T-helper 1 cell treated with Interleukin-12 subunit alpha and Interleukin-12 subunit beta and Interleukin-4 antibody, amounts not matched to agents 30 μg/mL and 1 μg/mL, for 36 hours (primary cell): Measurements from ENCODE around the gene OPA3.
A peak's percentile ranks its signal among the peaks of the same experiment; 100 is the strongest.
"Not testable (repeated sequence)": the region's sequence is repeated elsewhere in the genome, so short reads cannot be mapped to it uniquely, and the experiment has no call there.

Source experiments
- H3K27ac Mint-ChIP-seq: one replicate; pipeline ENCODE4 v1.8.0; 2021; ENCODE audit warnings: mild to moderate bottlenecking, mixed read lengths
- H3K27me3 Mint-ChIP-seq: one replicate; pipeline ENCODE4 v1.8.0; 2021; ENCODE audit warnings: low read depth, mixed read lengths
- H3K36me3 Mint-ChIP-seq: one replicate; pipeline ENCODE4 v1.8.0; 2021; ENCODE audit warnings: low read depth, mixed read lengths
- H3K4me1 Mint-ChIP-seq: one replicate; pipeline ENCODE4 v1.8.0; 2021; ENCODE audit warnings: low read depth, mixed read lengths
- H3K4me3 Mint-ChIP-seq: one replicate; pipeline ENCODE4 v1.8.0; 2021; ENCODE audit warnings: mild to moderate bottlenecking, moderate library complexity, mixed read lengths
- H3K9me3 Mint-ChIP-seq: one replicate; pipeline ENCODE4 v1.8.0; 2021; ENCODE audit warnings: mixed read lengths

OPA3 gene

GRCh38 chr19:45584332-45585157 is at the start of gene OPA3:
TSS of gene OPA3 (minus strand) at chr19:45584802. CDS start at chr19:45584764, 38 bp downstream.
- Mint-ChIP-seq H3K27ac (peak within 1 kb of the TSS; percentile 98), H3K36me3 (peaks cover 7% of the 10 kb centered on the region), H3K4me1 (peaks cover 25% of the 10 kb centered on the region), H3K4me3 (peak within 1 kb of the TSS; percentile 91), H3K9me3 (no peaks in the 10 kb centered on the region), H3K27me3 (no peaks in the 10 kb centered on the region)

GRCh38 chr19:45632468-45633196 is 48.0 kb upstream of the OPA3 start:
- Mint-ChIP-seq H3K36me3 (peaks cover 15% of the 10 kb centered on the region), H3K4me3 (no peak overlapping the region), H3K27me3 (no peaks in the 10 kb centered on the region), H3K4me1 (peaks cover 6% of the 10 kb centered on the region), H3K27ac (peak overlapping the region; percentile 36), H3K9me3 (no peaks in the 10 kb centered on the region)

GRCh38 chr19:45630463-45630862 is 45.9 kb upstream of the OPA3 start:
- no peak overlapping the region for H3K4me3 Mint-ChIP-seq
- no peaks in the 10 kb centered on the region for H3K9me3 Mint-ChIP-seq
- no peak overlapping the region for H3K27ac Mint-ChIP-seq
- H3K27me3 Mint-ChIP-seq = no peaks in the 10 kb centered on the region
- peaks cover 27% of the 10 kb centered on the region for H3K36me3 Mint-ChIP-seq
- peaks cover 7% of the 10 kb centered on the region for H3K4me1 Mint-ChIP-seq

- H3K27ac Mint-ChIP-seq = no peak overlapping the region
- peaks cover 8% of the 10 kb centered on the region for H3K4me1 Mint-ChIP-seq
- peaks cover 31% of the 10 kb centered on the region for H3K36me3 Mint-ChIP-seq
- no peaks in the 10 kb centered on the region for H3K27me3 Mint-ChIP-seq
- no peak overlapping the region for H3K4me3 Mint-ChIP-seq
- H3K9me3 Mint-ChIP-seq = no peaks in the 10 kb centered on the region
Observed at GRCh38 chr19:45629704-45630103, 45.1 kb upstream of the OPA3 start.

GRCh38 chr19:45628219-45628618 is 43.6 kb upstream of the OPA3 start:
- H3K4me1 Mint-ChIP-seq, H3K4me3 Mint-ChIP-seq, H3K9me3 Mint-ChIP-seq, H3K27ac Mint-ChIP-seq, H3K27me3 Mint-ChIP-seq: not testable (repeated sequence)
- peaks cover 38% of the 10 kb centered on the region for H3K36me3 Mint-ChIP-seq

GRCh38 chr19:45623984-45624383 is 39.4 kb upstream of the OPA3 start:
- Mint-ChIP-seq H3K4me3 (no peak overlapping the region), H3K9me3 (no peaks in the 10 kb centered on the region), H3K4me1 (peaks cover 2% of the 10 kb centered on the region), H3K27ac (no peak overlapping the region), H3K27me3 (no peaks in the 10 kb centered on the region), H3K36me3 (peaks cover 46% of the 10 kb centered on the region)

- Mint-ChIP-seq H3K27me3 (no peaks in the 10 kb centered on the region), H3K36me3 (peaks cover 43% of the 10 kb centered on the region), H3K27ac (no peak overlapping the region), H3K4me1 (peaks cover 2% of the 10 kb centered on the region), H3K9me3 (no peaks in the 10 kb centered on the region), H3K4me3 (no peak overlapping the region)
Observed at GRCh38 chr19:45621976-45622503, 37.4 kb upstream of the OPA3 start.

- Mint-ChIP-seq H3K4me3 (no peak overlapping the region), H3K36me3 (peaks cover 43% of the 10 kb centered on the region), H3K9me3 (no peaks in the 10 kb centered on the region), H3K4me1 (peaks cover 2% of the 10 kb centered on the region), H3K27me3 (no peaks in the 10 kb centered on the region), H3K27ac (no peak overlapping the region)
Observed at GRCh38 chr19:45621389-45621788, 36.8 kb upstream of the OPA3 start.

GRCh38 chr19:45616704-45617017 is 32.1 kb upstream of the OPA3 start:
- Mint-ChIP-seq H3K4me3 (no peak overlapping the region), H3K27ac (no peak overlapping the region), H3K36me3 (peaks cover 46% of the 10 kb centered on the region)

GRCh38 chr19:45615795-45616703 is 31.4 kb upstream of the OPA3 start:
- Mint-ChIP-seq H3K4me3 (no peak overlapping the region), H3K27ac (no peak overlapping the region), H3K27me3 (no peaks in the 10 kb centered on the region), H3K4me1 (peaks cover 17% of the 10 kb centered on the region), H3K9me3 (no peaks in the 10 kb centered on the region), H3K36me3 (peaks cover 47% of the 10 kb centered on the region)

More at GRCh38 chr19:45616704-45617017, 32.1 kb upstream of the OPA3 start:
- peaks cover 17% of the 10 kb centered on the region for H3K4me1 Mint-ChIP-seq
- no peaks in the 10 kb centered on the region for H3K9me3 Mint-ChIP-seq
- H3K27me3 Mint-ChIP-seq = no peaks in the 10 kb centered on the region

- H3K4me3 Mint-ChIP-seq = not testable (repeated sequence)
Observed at GRCh38 chr19:45615056-45615455, 30.5 kb upstream of the OPA3 start.

GRCh38 chr19:45613926-45614725 is 29.5 kb upstream of the OPA3 start:
- Mint-ChIP-seq H3K4me3 (no peak overlapping the region), H3K36me3 (peaks cover 50% of the 10 kb centered on the region), H3K4me1 (peaks cover 17% of the 10 kb centered on the region), H3K9me3 (peaks cover under 1% of the 10 kb centered on the region), H3K27ac (peak overlapping the region; percentile 82), H3K27me3 (no peaks in the 10 kb centered on the region)

More at GRCh38 chr19:45615056-45615455, 30.5 kb upstream of the OPA3 start:
- H3K27ac Mint-ChIP-seq = peak overlapping the region; percentile 82
- not testable (repeated sequence) for H3K9me3 Mint-ChIP-seq, H3K27me3 Mint-ChIP-seq
- H3K4me1 Mint-ChIP-seq = peaks cover 17% of the 10 kb centered on the region
- peaks cover 46% of the 10 kb centered on the region for H3K36me3 Mint-ChIP-seq

- peak overlapping the region; percentile 50 for H3K27ac Mint-ChIP-seq
- H3K9me3 Mint-ChIP-seq = peaks cover 6% of the 10 kb centered on the region
- no peaks in the 10 kb centered on the region for H3K27me3 Mint-ChIP-seq
- H3K4me3 Mint-ChIP-seq = no peak overlapping the region
- H3K4me1 Mint-ChIP-seq = peaks cover 10% of the 10 kb centered on the region
- peaks cover 32% of the 10 kb centered on the region for H3K36me3 Mint-ChIP-seq
Observed at GRCh38 chr19:45608948-45609347, 24.3 kb upstream of the OPA3 start.
